Vagina (tissue), 2 donors: ENCODE data around the gene EVC. TPM values are rescaled to one million over a fixed set of nuclear protein-coding genes. Genes with fewer than 3 reads are reported as not detected.
"Not testable (repeated sequence)": the region's sequence is repeated elsewhere in the genome, so short reads cannot be mapped to it uniquely, and the experiment has no call there.

Source experiments
- DNase-seq, 2 donors: peaks; one replicate each; pipeline ENCODE4 v3.0.0-alpha.2; 2017; ENCODE audit errors: extremely low spot score in 2 of 2
- H3K27ac ChIP-seq: fragments of 200-600 bp; sonication (generic); one replicate; pipeline ENCODE4 v1.5.1; 2019
- H3K27me3 ChIP-seq: fragments of 200-600 bp; sonication (generic); one replicate; pipeline ENCODE4 v1.5.1; 2019
- H3K36me3 ChIP-seq, 2 donors: fragments of 200-600 bp; sonication (generic); one replicate each; pipeline ENCODE4 v1.5.1; 2017 to 2019
- H3K4me1 ChIP-seq: fragments of 200-600 bp; sonication (generic); one replicate; pipeline ENCODE4 v1.5.1; 2019
- H3K4me3 ChIP-seq, 2 donors: fragments of 200-600 bp; sonication (generic); 1 replicate in 1 of 2; 2 replicates in 1 of 2; pipeline ENCODE4 v1.5.1; 2016 to 2019
- H3K9me3 ChIP-seq: fragments of 200-600 bp; sonication (generic); one replicate; pipeline ENCODE4 v1.5.1; 2019
- POLR2A ChIP-seq, 2 donors: fragments of 450-650 bp; IDR thresholded peaks; one replicate each; pipeline ENCODE4 v1.6.1; 2017; ENCODE audit warnings: antibody characterized with exemption in 2 of 2, mild to moderate bottlenecking in 2 of 2, moderate library complexity in 2 of 2
- POLR2AphosphoS5 ChIP-seq, 2 donors: sonication (generic); formaldehyde crosslinking; IDR thresholded peaks; one replicate each; pipeline ENCODE4 v1.9.0; 2017; ENCODE audit warnings: antibody characterized with exemption in 2 of 2, mild to moderate bottlenecking in 2 of 2, low read depth in 1 of 2; ENCODE audit not compliant: insufficient read depth in 1 of 2
- intact Hi-C: fragments of 100-400 bp; cut with DNase I; formaldehyde crosslinking; loops from one replicate; pipeline ENCODE4 v1.15.1; 2023
- total RNA-seq: library from RNA; depleted of rRNA; stranded (reverse); fragments of >200 nt; gene quantifications from one replicate; pipeline ENCODE4 v1.2.3, GENCODE V29; 2016
- TF ChIP-seq, protein P1 (sequence below), 3 experiments: fragments of 450-650 bp in 2 of 3; fragments of 200-600 bp in 1 of 3; sonication (generic) in 1 of 3; IDR thresholded peaks; one replicate each; pipeline ENCODE4 v1.5.1; 2017 to 2019; ENCODE audit warnings: antibody characterized with exemption in 3 of 3, mild to moderate bottlenecking in 2 of 3, moderate library complexity in 2 of 3

Gene EVC
- total RNA-seq, 1 donor from 2014 or later, result 19.4 TPM

GRCh38 chr4:5805270-5805669, 94.3 kb downstream of the EVC start:
- Histone ChIP-seq H3K36me3 (peaks cover 0 to 23% of the 10 kb centered on the region in 2 donors), H3K4me3 (no peak overlapping the region), H3K27me3 (no peaks in the 10 kb centered on the region), H3K4me1 (no peaks in the 10 kb centered on the region), H3K9me3 (no peaks in the 10 kb centered on the region), H3K27ac (no peak overlapping the region)
- intact Hi-C loops, result no loop called here
- TF ChIP-seq, protein P1, sequence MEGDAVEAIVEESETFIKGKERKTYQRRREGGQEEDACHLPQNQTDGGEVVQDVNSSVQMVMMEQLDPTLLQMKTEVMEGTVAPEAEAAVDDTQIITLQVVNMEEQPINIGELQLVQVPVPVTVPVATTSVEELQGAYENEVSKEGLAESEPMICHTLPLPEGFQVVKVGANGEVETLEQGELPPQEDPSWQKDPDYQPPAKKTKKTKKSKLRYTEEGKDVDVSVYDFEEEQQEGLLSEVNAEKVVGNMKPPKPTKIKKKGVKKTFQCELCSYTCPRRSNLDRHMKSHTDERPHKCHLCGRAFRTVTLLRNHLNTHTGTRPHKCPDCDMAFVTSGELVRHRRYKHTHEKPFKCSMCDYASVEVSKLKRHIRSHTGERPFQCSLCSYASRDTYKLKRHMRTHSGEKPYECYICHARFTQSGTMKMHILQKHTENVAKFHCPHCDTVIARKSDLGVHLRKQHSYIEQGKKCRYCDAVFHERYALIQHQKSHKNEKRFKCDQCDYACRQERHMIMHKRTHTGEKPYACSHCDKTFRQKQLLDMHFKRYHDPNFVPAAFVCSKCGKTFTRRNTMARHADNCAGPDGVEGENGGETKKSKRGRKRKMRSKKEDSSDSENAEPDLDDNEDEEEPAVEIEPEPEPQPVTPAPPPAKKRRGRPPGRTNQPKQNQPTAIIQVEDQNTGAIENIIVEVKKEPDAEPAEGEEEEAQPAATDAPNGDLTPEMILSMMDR (IDR thresholded peaks at IDR 0.05), result no peak
- no peak for TF ChIP-seq POLR2A (IDR thresholded peaks at IDR 0.05)
- no peak for TF ChIP-seq POLR2AphosphoS5 (IDR thresholded peaks at IDR 0.05; ENCODE audit: insufficient read depth in 1 of 2, low read depth in 1 of 2)
- no peak for DNase-seq

DNA sequence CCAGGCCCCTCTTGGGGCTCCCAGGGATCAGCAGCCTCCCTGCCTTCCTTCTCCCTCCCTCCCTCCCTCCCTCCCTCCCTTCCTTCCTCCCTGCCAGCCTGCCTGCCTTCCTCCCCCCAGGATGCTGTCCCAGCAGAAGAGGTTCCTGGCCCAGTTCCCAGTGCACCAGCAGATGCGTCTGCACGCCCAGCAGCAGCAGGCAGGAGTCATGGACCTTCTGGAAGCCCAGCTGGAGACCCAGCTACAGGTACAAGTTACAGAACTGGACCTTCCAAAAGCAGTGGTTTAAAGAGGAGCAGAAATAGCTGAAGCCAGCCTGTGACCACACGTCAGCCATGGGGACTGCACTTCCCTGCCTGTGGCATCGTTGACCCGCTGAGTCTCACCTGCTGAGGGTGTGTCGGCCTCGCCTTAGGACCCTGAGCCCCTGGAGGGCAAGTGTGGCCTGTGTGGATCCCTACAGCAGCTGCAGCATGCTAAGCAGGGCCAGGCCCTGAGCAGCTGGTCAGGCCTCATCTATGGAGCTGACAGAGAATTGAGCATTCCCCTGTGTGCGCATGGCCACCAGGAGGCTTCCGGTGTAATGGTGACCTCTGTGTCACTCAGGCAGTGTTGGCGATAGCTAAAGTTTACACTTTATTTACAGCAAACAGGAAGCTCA, 97.2 kb downstream of the EVC start:
- Histone ChIP-seq H3K4me1 (no peaks in the 10 kb centered on the region), H3K9me3 (no peaks in the 10 kb centered on the region), H3K36me3 (peaks cover 0 to 39% of the 10 kb centered on the region in 2 donors), H3K27me3 (no peaks in the 10 kb centered on the region), H3K27ac (no peak overlapping the region), H3K4me3 (no peak overlapping the region)
- DNase-seq, result no peak
- TF ChIP-seq, protein P1 (IDR thresholded peaks at IDR 0.05), result no peak
- TF ChIP-seq POLR2AphosphoS5 (IDR thresholded peaks at IDR 0.05; ENCODE audit: insufficient read depth in 1 of 2, low read depth in 1 of 2) (no peak), POLR2A (IDR thresholded peaks at IDR 0.05) (no peak)
- intact Hi-C loops, result no loop called here

DNA sequence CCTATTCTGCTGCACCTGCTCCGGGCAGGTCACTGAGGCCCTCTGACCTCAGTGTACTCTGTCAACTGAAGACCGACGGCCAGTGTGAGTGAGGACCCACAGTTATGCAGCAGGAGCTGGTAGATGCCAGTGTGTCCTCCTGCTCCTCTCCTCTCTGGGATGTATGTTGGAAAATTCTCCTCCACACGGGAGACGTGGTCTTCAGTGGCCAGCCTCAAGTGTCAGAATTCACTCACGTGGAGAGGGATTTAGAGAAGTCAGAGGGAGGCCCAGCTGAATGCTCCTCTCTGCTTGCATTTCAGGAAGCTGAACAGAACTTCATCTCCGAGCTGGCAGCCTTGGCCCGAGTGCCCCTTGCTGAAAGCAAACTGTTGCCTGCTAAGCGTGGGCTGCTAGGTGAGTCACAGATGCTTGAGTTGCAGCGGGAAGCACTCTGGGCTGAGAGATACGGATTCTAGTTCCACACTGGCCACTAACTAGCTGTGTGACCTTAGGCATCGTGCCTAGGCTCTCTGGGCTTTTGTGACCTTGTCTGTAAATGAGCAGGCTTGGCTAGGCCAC, 98.3 kb downstream of the EVC start:
- H3K27me3 ChIP-seq, result no peaks in the 10 kb centered on the region
- TF ChIP-seq POLR2AphosphoS5 (IDR thresholded peaks at IDR 0.05; ENCODE audit: insufficient read depth in 1 of 2, low read depth in 1 of 2), result no peak
- TF ChIP-seq, protein P1 (IDR thresholded peaks at IDR 0.05), result no peak
- TF ChIP-seq POLR2A (IDR thresholded peaks at IDR 0.05), result no peak
- no peak overlapping the region for H3K4me3 ChIP-seq
- no peak overlapping the region for H3K27ac ChIP-seq
- H3K9me3 ChIP-seq, result no peaks in the 10 kb centered on the region
- H3K36me3 ChIP-seq, result peaks cover 0 to 39% of the 10 kb centered on the region in 2 donors
- DNase-seq, result no peak
- H3K4me1 ChIP-seq, result no peaks in the 10 kb centered on the region
- intact Hi-C loops, result no loop called here

- intact Hi-C loops, result no loop called here
- Histone ChIP-seq H3K36me3 (peaks cover 0 to 33% of the 10 kb centered on the region in 2 donors), H3K4me1 (no peaks in the 10 kb centered on the region), H3K27me3 (no peaks in the 10 kb centered on the region), H3K27ac (no peak overlapping the region), H3K4me3 (no peak overlapping the region), H3K9me3 (no peaks in the 10 kb centered on the region)
- DNase-seq, result no peak
- TF ChIP-seq POLR2AphosphoS5 (IDR thresholded peaks at IDR 0.05; ENCODE audit: insufficient read depth in 1 of 2, low read depth in 1 of 2) (no peak), POLR2A (IDR thresholded peaks at IDR 0.05) (no peak)
- TF ChIP-seq, protein P1 (IDR thresholded peaks at IDR 0.05), result no peak
Observed at GRCh38 chr4:5810151-5810550, 99.2 kb downstream of the EVC start.

GRCh38 chr4:5810770-5811430, 99.9 kb downstream of the EVC start:
- H3K36me3 ChIP-seq, result peaks cover 0 to 29% of the 10 kb centered on the region in 2 donors
- H3K27me3 ChIP-seq, result no peaks in the 10 kb centered on the region
- no peaks in the 10 kb centered on the region for H3K4me1 ChIP-seq
- TF ChIP-seq POLR2AphosphoS5 (IDR thresholded peaks at IDR 0.05; ENCODE audit: insufficient read depth in 1 of 2, low read depth in 1 of 2) (no peak), POLR2A (IDR thresholded peaks at IDR 0.05) (no peak)
- TF ChIP-seq, protein P1 (IDR thresholded peaks at IDR 0.05), result no peak
- H3K4me3 ChIP-seq, result no peak overlapping the region
- DNase-seq, result no peak
- H3K9me3 ChIP-seq, result no peaks in the 10 kb centered on the region
- intact Hi-C loops, result no loop called here
- H3K27ac ChIP-seq, result no peak overlapping the region

- H3K27ac ChIP-seq, intact Hi-C loops, DNase-seq, H3K27me3 ChIP-seq, H3K4me1 ChIP-seq, H3K9me3 ChIP-seq, H3K4me3 ChIP-seq: not testable (repeated sequence)
- H3K36me3 ChIP-seq, result peaks cover 0 to 29% of the 10 kb centered on the region in 2 donors
Observed at GRCh38 chr4:5812057-5812456, 101.1 kb downstream of the EVC start.
